ENCODE data around the gene ZNF813. TPM values are rescaled to one million over a fixed set of nuclear protein-coding genes. Genes with fewer than 3 reads are reported as not detected.

The ZNF813 gene
- total RNA-seq, 1 experiment from 2014 or later: not detected

DNA sequence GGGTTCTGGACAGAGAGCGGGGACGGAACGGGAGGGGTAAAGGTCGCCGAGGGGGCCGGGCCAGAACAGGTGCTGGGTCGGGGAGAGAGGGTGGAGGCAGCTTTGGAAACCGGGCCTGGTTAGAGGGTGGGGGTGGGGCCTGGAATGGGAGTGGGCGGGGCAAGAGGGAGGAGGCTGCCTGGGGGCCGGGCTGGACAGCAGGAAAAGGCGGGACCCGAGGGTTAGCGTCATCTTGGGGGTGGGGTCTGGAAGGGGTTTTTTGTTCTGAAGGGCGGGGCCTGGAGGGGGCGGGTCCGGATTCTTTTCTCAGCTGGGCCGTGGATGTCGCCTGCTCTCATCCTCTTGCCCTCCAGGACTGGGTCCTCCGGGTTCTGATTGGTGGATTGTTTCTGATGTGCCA is 4.3 kb upstream of the ZNF813 start (continued):
- no peak for TF ChIP-seq YY1 (IDR thresholded peaks at IDR 0.05; ENCODE audit: extremely low read depth, insufficient replicate concordance, low read depth, low read length)
- no peak for TF ChIP-seq SIN3A (IDR thresholded peaks at IDR 0.05; ENCODE audit: low read depth)
- TF ChIP-seq CBX3 (IDR thresholded peaks at IDR 0.05; ENCODE audit: low read depth): no peak
- no peak for TF ChIP-seq JUND (IDR thresholded peaks at IDR 0.05)
- TF ChIP-seq FOSL1 (IDR thresholded peaks at IDR 0.05; ENCODE audit: low read depth): no peak
- no peak for TF ChIP-seq TCF7L2 (IDR thresholded peaks at IDR 0.05; ENCODE audit: borderline replicate concordance, extremely low read depth, insufficient read depth, insufficient read length)

DNA sequence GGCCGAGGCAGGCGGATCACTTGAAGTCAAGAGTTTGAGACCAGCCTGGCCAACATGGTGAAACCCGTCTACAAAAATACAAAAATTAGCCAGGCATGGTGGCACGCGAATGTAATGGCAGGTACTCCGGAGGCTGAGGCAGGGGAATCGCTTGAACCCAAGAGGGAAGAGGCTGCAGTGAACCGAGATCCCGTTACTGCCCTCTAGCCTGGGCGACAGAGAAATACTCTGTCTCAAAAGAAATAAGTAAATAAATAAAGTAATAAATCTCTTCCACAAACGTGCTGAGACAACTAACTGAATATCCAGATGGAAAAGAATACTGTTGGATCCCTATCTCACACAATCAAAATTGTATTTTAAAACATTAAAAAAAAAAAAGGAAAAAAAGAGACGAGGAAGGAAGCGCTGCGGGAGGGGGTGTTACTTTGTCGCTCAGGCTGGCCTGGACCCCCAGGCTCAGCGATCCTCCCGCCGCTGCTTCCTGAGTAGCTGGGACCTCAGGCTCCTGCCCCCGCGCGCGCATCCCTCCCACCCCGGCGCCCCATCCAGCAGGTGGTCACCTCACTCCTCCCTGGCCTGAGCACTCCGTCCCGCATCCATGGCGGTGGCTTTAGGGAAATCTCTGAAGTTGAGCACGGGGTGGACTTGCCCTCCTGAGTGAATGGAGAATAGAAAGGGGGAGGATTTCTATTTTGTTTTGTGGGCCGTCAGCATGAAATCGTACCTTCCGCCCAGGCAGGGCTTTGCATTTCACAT is 628 bp upstream of the ZNF813 start:
- H3K36me3 ChIP-seq (ENCODE audit: control insufficient read depth in 1 of 2, insufficient read depth in 2 of 2, low read length in 2 of 2): no peaks in the 10 kb centered on the region
- intact Hi-C loops (cut with micrococcal nuclease): no loop called here
- ChIA-PET CTCF (no interaction called here), RAD21 (ENCODE audit: low non-redundant PET in 1 of 2, low total read pairs in 2 of 2, uncharacterized antibody in 2 of 2, unreplicated experiment in 2 of 2) (no interaction called here), POLR2A (no interaction called here)
- no TSS peak for BruUV-seq (replicated peaks)
- no peaks in the 10 kb centered on the region for H4K20me1 ChIP-seq (ENCODE audit: insufficient read depth)
- no peaks in the 10 kb centered on the region for H3K27me3 ChIP-seq (ENCODE audit: insufficient read depth, low read length)
- DNase-seq (ENCODE audit: low read depth, low spot score) (no peak), ATAC-seq (no peak)
- no peaks in the 10 kb centered on the region for H3K4me1 ChIP-seq (ENCODE audit: control insufficient read depth in 1 of 2, insufficient read depth in 2 of 2, low read length in 2 of 2)
- H2AFZ ChIP-seq (ENCODE audit: low read depth, low read length, poor library complexity, severe bottlenecking): no peak overlapping the region
- H3K9me3 ChIP-seq (ENCODE audit: control insufficient read depth in 1 of 2, insufficient read depth in 1 of 2, low read depth in 1 of 2, low read length in 2 of 2): peaks cover 0 to 5% of the 10 kb centered on the region in 2 experiments; a peak in 1 of 4 replicates
- no peak overlapping the region for H3K27ac ChIP-seq (ENCODE audit: low read depth, low read length)
- H3K4me3 ChIP-seq (replicated peaks in 1 of 2; ENCODE audit: low read depth in 1 of 2, low read length in 2 of 2): no peak overlapping the region
- TF ChIP-seq JUND (IDR thresholded peaks at IDR 0.05): no peak
- no peak for TF ChIP-seq EGR1 (IDR thresholded peaks at IDR 0.05; ENCODE audit: low read depth)
- TF ChIP-seq TCF7L2 (IDR thresholded peaks at IDR 0.05; ENCODE audit: borderline replicate concordance, extremely low read depth, insufficient read depth, insufficient read length): no peak
- no peak for TF ChIP-seq EZH2 (IDR thresholded peaks at IDR 0.05)
- TF ChIP-seq POLR2A (IDR thresholded peaks at IDR 0.05; ENCODE audit: borderline replicate concordance, extremely low read depth, insufficient read depth, insufficient read length): no peak
- TF ChIP-seq, protein P1, sequence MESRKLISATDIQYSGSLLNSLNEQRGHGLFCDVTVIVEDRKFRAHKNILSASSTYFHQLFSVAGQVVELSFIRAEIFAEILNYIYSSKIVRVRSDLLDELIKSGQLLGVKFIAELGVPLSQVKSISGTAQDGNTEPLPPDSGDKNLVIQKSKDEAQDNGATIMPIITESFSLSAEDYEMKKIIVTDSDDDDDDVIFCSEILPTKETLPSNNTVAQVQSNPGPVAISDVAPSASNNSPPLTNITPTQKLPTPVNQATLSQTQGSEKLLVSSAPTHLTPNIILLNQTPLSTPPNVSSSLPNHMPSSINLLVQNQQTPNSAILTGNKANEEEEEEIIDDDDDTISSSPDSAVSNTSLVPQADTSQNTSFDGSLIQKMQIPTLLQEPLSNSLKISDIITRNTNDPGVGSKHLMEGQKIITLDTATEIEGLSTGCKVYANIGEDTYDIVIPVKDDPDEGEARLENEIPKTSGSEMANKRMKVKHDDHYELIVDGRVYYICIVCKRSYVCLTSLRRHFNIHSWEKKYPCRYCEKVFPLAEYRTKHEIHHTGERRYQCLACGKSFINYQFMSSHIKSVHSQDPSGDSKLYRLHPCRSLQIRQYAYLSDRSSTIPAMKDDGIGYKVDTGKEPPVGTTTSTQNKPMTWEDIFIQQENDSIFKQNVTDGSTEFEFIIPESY (IDR thresholded peaks at IDR 0.05; ENCODE audit: extremely low read depth, insufficient replicate concordance, low read length): no peak
- TF ChIP-seq ZFX (IDR thresholded peaks at IDR 0.05): no peak
- no peak for TF ChIP-seq ZNF274 (IDR thresholded peaks at IDR 0.05; ENCODE audit: low read depth, low read length)
- TF ChIP-seq CEBPB (IDR thresholded peaks at IDR 0.05; ENCODE audit: low read depth): no peak
- no peak for TF ChIP-seq RAD21 (IDR thresholded peaks at IDR 0.05; ENCODE audit: low read depth)
- TF ChIP-seq, protein P2, sequence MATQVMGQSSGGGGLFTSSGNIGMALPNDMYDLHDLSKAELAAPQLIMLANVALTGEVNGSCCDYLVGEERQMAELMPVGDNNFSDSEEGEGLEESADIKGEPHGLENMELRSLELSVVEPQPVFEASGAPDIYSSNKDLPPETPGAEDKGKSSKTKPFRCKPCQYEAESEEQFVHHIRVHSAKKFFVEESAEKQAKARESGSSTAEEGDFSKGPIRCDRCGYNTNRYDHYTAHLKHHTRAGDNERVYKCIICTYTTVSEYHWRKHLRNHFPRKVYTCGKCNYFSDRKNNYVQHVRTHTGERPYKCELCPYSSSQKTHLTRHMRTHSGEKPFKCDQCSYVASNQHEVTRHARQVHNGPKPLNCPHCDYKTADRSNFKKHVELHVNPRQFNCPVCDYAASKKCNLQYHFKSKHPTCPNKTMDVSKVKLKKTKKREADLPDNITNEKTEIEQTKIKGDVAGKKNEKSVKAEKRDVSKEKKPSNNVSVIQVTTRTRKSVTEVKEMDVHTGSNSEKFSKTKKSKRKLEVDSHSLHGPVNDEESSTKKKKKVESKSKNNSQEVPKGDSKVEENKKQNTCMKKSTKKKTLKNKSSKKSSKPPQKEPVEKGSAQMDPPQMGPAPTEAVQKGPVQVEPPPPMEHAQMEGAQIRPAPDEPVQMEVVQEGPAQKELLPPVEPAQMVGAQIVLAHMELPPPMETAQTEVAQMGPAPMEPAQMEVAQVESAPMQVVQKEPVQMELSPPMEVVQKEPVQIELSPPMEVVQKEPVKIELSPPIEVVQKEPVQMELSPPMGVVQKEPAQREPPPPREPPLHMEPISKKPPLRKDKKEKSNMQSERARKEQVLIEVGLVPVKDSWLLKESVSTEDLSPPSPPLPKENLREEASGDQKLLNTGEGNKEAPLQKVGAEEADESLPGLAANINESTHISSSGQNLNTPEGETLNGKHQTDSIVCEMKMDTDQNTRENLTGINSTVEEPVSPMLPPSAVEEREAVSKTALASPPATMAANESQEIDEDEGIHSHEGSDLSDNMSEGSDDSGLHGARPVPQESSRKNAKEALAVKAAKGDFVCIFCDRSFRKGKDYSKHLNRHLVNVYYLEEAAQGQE (IDR thresholded peaks at IDR 0.05; ENCODE audit: low read depth): no peak
- H3K9me2 ChIP-seq (ENCODE audit: insufficient read depth): no peaks in the 10 kb centered on the region
- H3K9ac ChIP-seq (ENCODE audit: low read length): no peak overlapping the region
- no peaks in the 10 kb centered on the region for H3K79me2 ChIP-seq (ENCODE audit: insufficient read depth, low read length)
- no peak overlapping the region for H3K4me2 ChIP-seq (ENCODE audit: low read length)
